Measurements from ENCODE around the gene FAM177B.

FAM177B gene

DNA sequence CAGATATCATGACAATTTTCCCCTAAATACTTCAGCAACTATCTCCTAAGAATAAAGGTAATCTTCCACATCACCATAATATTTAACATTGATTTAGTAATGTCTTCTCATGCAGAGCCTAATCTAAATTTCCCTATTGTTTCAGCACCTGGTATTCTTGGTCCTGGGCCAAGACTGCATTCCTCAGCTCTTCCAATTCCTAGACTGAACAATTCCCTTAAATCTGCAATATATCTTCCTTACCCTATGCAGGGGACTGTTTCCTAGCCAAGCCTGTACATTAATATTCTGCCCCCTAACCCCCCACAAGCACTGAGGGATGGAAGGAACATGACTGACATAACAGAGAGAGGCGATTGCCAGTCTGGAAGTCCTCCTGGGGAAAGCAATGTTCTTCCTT is 49.1 kb downstream of the FAM177B start:
- H3K9ac ChIP-seq (ENCODE audit: low read length) = no peak overlapping the region
- H3K4me1 ChIP-seq (ENCODE audit: control insufficient read depth, insufficient read depth, low read depth, low read length) = peaks cover 3% of the 10 kb centered on the region
- no peaks in the 10 kb centered on the region for H3K36me3 ChIP-seq (ENCODE audit: control insufficient read depth in 1 of 2, insufficient read depth in 2 of 2, low read depth in 1 of 2, low read length in 2 of 2)
- no peak overlapping the region for H2BK120ac ChIP-seq (ENCODE audit: low read depth, low read length)
- H3K4me3 ChIP-seq (ENCODE audit: insufficient read depth in 1 of 2, low read depth in 1 of 2, low read length in 2 of 2) = no peak overlapping the region
- no peak overlapping the region for H3K14ac ChIP-seq (ENCODE audit: low read length in 2 of 2)
- no peak overlapping the region for H2BK5ac ChIP-seq (ENCODE audit: low read depth, low read length, poor library complexity, severe bottlenecking)
- H3K4ac ChIP-seq (ENCODE audit: low read depth in 1 of 2, low read length in 2 of 2) = no peak overlapping the region
- H2AK5ac ChIP-seq (ENCODE audit: low read length, severe bottlenecking) = no peak overlapping the region
- H3K9me3 ChIP-seq (ENCODE audit: control insufficient read depth, low read length) = no peaks in the 10 kb centered on the region
- H3K27me3 ChIP-seq (ENCODE audit: control insufficient read depth in 1 of 2, insufficient read depth in 1 of 2, low read length in 2 of 2) = peaks cover 0 to 18% of the 10 kb centered on the region in 2 experiments
- H4K91ac ChIP-seq (ENCODE audit: low read length) = no peak overlapping the region
- no peak overlapping the region for H2BK15ac ChIP-seq (ENCODE audit: low read depth, poor library complexity, severe bottlenecking)
- DNase-seq = no peak
- H2BK12ac ChIP-seq (ENCODE audit: low read length in 2 of 2) = no peak overlapping the region
- no peak overlapping the region for H2AFZ ChIP-seq (ENCODE audit: low read depth, low read length)
- no peak overlapping the region for H3K27ac ChIP-seq (ENCODE audit: low read length, poor library complexity, severe bottlenecking)
- H3K4me2 ChIP-seq (ENCODE audit: low read length, poor library complexity, severe bottlenecking) = no peak overlapping the region
- no peak overlapping the region for H3K23ac ChIP-seq (ENCODE audit: low read length in 2 of 2)
- no peak overlapping the region for H4K8ac ChIP-seq (ENCODE audit: low read length)
- no peaks in the 10 kb centered on the region for H3K79me1 ChIP-seq (replicated peaks; ENCODE audit: low read length, poor library complexity, severe bottlenecking)
- WGBS = 86% methylated on average over 1 of the region's 1 CpG
- H3K18ac ChIP-seq (ENCODE audit: low read depth in 1 of 2, low read length in 2 of 2) = no peak overlapping the region

DNA sequence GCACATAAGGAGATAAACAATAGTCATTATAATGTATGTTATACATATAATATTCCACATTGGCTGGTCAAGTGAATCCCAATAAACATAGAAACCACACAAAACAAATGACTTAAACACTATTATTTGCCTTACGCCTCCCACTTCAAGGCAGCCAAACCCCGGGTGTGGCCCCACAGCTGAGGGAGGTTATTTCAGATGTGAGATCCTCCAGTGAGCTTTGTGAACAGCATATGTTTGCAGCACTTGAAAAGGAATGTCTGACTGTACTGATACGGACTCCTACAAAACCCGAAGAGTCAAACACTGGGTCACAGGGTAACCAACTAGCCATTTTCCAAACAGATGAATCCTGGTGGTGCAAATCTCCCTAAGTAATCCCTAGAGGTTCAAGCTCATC is 50.7 kb downstream of the FAM177B start:
- no peak overlapping the region for H3K27ac ChIP-seq (ENCODE audit: low read length, poor library complexity, severe bottlenecking)
- no peak overlapping the region for H2BK5ac ChIP-seq (ENCODE audit: low read depth, low read length, poor library complexity, severe bottlenecking)
- H2AK5ac ChIP-seq (ENCODE audit: low read length, severe bottlenecking) = no peak overlapping the region
- no peak overlapping the region for H3K14ac ChIP-seq (ENCODE audit: low read length in 2 of 2)
- no peak overlapping the region for H2BK12ac ChIP-seq (ENCODE audit: low read length in 2 of 2)
- no peak overlapping the region for H3K18ac ChIP-seq (ENCODE audit: low read depth in 1 of 2, low read length in 2 of 2)
- H3K4ac ChIP-seq (ENCODE audit: low read depth in 1 of 2, low read length in 2 of 2) = no peak overlapping the region
- no peak overlapping the region for H3K4me3 ChIP-seq (ENCODE audit: insufficient read depth in 1 of 2, low read depth in 1 of 2, low read length in 2 of 2)
- no peak overlapping the region for H2AFZ ChIP-seq (ENCODE audit: low read depth, low read length)
- no peak overlapping the region for H2BK120ac ChIP-seq (ENCODE audit: low read depth, low read length)
- H3K79me1 ChIP-seq (replicated peaks; ENCODE audit: low read length, poor library complexity, severe bottlenecking) = no peaks in the 10 kb centered on the region
- no peak overlapping the region for H4K8ac ChIP-seq (ENCODE audit: low read length)
- H3K9ac ChIP-seq (ENCODE audit: low read length) = peak overlapping the region; percentile 4
- H2BK15ac ChIP-seq (ENCODE audit: low read depth, poor library complexity, severe bottlenecking) = no peak overlapping the region
- H3K27me3 ChIP-seq (ENCODE audit: control insufficient read depth in 1 of 2, insufficient read depth in 1 of 2, low read length in 2 of 2) = peaks cover 0 to 18% of the 10 kb centered on the region in 2 experiments
- no peak overlapping the region for H4K91ac ChIP-seq (ENCODE audit: low read length)
- H3K9me3 ChIP-seq (ENCODE audit: control insufficient read depth, low read length) = no peaks in the 10 kb centered on the region
- WGBS = 85% methylated on average over 4 of the region's 4 CpGs
- H3K23ac ChIP-seq (ENCODE audit: low read length in 2 of 2) = no peak overlapping the region
- DNase-seq = no peak
- no peak overlapping the region for H3K4me2 ChIP-seq (ENCODE audit: low read length, poor library complexity, severe bottlenecking)
- no peaks in the 10 kb centered on the region for H3K36me3 ChIP-seq (ENCODE audit: control insufficient read depth in 1 of 2, insufficient read depth in 2 of 2, low read depth in 1 of 2, low read length in 2 of 2)
- H3K4me1 ChIP-seq (ENCODE audit: control insufficient read depth, insufficient read depth, low read depth, low read length) = peaks cover 3% of the 10 kb centered on the region

DNA sequence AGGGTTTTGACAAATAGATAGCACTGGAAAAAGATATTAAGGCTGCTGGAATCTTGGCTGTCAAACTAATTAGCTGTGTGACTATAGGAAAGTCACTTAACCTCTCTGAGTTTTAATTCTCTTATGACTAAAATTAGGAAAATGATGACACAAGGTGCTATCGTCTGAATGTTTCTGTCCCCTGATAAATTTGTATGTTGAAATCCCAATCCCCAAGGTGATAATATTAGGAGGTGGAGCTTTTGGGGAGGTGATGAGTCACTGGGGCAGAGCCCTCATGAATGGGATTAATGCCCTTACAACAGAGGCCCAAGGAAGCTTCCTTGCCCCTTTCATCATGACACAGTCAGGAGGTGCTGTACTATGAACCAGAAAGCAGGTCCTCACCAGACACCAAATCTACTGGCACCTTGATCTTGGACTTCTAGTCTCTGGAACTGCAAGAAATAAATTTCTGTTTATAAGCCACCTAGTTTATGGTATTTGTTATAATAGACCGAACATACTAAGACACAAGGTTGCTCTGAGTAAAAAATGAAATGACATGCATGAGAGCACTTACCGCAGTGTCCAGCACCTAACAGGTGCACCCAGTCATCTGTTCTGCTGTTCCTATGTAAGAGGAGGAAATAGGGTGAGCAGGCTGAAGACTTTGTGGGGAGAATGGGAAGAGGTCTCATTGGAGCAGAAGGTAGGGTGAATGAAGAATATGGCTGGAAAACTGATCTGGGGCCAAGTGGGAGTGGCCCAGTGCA is 51.6 kb downstream of the FAM177B start:
- Histone ChIP-seq H2BK12ac (ENCODE audit: low read length in 2 of 2) (no peak overlapping the region), H2BK120ac (ENCODE audit: low read depth, low read length) (no peak overlapping the region), H3K18ac (ENCODE audit: low read depth in 1 of 2, low read length in 2 of 2) (no peak overlapping the region), H3K4me3 (ENCODE audit: insufficient read depth in 1 of 2, low read depth in 1 of 2, low read length in 2 of 2) (no peak overlapping the region), H3K23ac (ENCODE audit: low read length in 2 of 2) (no peak overlapping the region), H3K4ac (ENCODE audit: low read depth in 1 of 2, low read length in 2 of 2) (no peak overlapping the region), H4K91ac (ENCODE audit: low read length) (no peak overlapping the region), H3K27me3 (ENCODE audit: control insufficient read depth in 1 of 2, insufficient read depth in 1 of 2, low read length in 2 of 2) (peaks cover 0 to 17% of the 10 kb centered on the region in 2 experiments), H3K79me1 (replicated peaks; ENCODE audit: low read length, poor library complexity, severe bottlenecking) (no peaks in the 10 kb centered on the region), H2AK5ac (ENCODE audit: low read length, severe bottlenecking) (no peak overlapping the region), H2BK5ac (ENCODE audit: low read depth, low read length, poor library complexity, severe bottlenecking) (no peak overlapping the region), H4K8ac (ENCODE audit: low read length) (no peak overlapping the region), H3K14ac (ENCODE audit: low read length in 2 of 2) (no peak overlapping the region), H3K4me1 (ENCODE audit: control insufficient read depth, insufficient read depth, low read depth, low read length) (peaks cover 3% of the 10 kb centered on the region), H3K4me2 (ENCODE audit: low read length, poor library complexity, severe bottlenecking) (no peak overlapping the region), H3K9ac (ENCODE audit: low read length) (peak overlapping the region; percentile 4), H2BK15ac (ENCODE audit: low read depth, poor library complexity, severe bottlenecking) (no peak overlapping the region), H3K27ac (ENCODE audit: low read length, poor library complexity, severe bottlenecking) (no peak overlapping the region), H2AFZ (ENCODE audit: low read depth, low read length) (no peak overlapping the region), H3K36me3 (ENCODE audit: control insufficient read depth in 1 of 2, insufficient read depth in 2 of 2, low read depth in 1 of 2, low read length in 2 of 2) (no peaks in the 10 kb centered on the region), H3K9me3 (ENCODE audit: control insufficient read depth, low read length) (no peaks in the 10 kb centered on the region)
- DNase-seq = no peak
- WGBS = 91% methylated on average over 3 of the region's 3 CpGs

DNA sequence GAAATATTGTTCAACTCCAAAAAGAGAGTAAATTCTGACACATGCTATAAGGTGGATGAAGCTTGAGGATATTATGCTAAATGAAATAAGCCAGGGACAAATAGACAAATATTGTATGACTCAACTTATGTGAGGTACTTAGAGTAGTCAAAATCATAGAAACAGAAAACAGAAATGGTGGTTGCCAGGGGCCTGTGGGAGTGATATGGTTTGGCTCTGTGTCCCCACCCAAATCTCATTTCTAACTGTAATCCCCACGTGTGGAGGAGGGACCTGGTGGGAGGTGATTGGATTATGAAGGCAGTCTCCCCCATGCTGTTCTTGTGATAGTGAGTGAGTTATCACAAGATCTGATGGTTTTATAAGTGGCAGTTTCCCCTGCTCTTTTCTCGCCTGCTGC is 53.1 kb downstream of the FAM177B start:
- Histone ChIP-seq H4K91ac (ENCODE audit: low read length) (no peak overlapping the region), H3K27me3 (ENCODE audit: control insufficient read depth in 1 of 2, insufficient read depth in 1 of 2, low read length in 2 of 2) (peaks cover 0 to 11% of the 10 kb centered on the region in 2 experiments), H3K9ac (ENCODE audit: low read length) (no peak overlapping the region), H3K9me3 (ENCODE audit: control insufficient read depth, low read length) (no peaks in the 10 kb centered on the region), H3K14ac (ENCODE audit: low read length in 2 of 2) (no peak overlapping the region), H3K23ac (ENCODE audit: low read length in 2 of 2) (no peak overlapping the region), H2BK5ac (ENCODE audit: low read depth, low read length, poor library complexity, severe bottlenecking) (no peak overlapping the region), H3K18ac (ENCODE audit: low read depth in 1 of 2, low read length in 2 of 2) (no peak overlapping the region), H3K27ac (ENCODE audit: low read length, poor library complexity, severe bottlenecking) (no peak overlapping the region), H2BK12ac (ENCODE audit: low read length in 2 of 2) (no peak overlapping the region), H3K79me1 (replicated peaks; ENCODE audit: low read length, poor library complexity, severe bottlenecking) (no peaks in the 10 kb centered on the region), H3K4me2 (ENCODE audit: low read length, poor library complexity, severe bottlenecking) (no peak overlapping the region), H2BK15ac (ENCODE audit: low read depth, poor library complexity, severe bottlenecking) (no peak overlapping the region), H3K4me3 (ENCODE audit: insufficient read depth in 1 of 2, low read depth in 1 of 2, low read length in 2 of 2) (no peak overlapping the region), H3K4ac (ENCODE audit: low read depth in 1 of 2, low read length in 2 of 2) (no peak overlapping the region), H2AK5ac (ENCODE audit: low read length, severe bottlenecking) (no peak overlapping the region), H3K4me1 (ENCODE audit: control insufficient read depth, insufficient read depth, low read depth, low read length) (peaks cover 3% of the 10 kb centered on the region), H2AFZ (ENCODE audit: low read depth, low read length) (no peak overlapping the region), H3K36me3 (ENCODE audit: control insufficient read depth in 1 of 2, insufficient read depth in 2 of 2, low read depth in 1 of 2, low read length in 2 of 2) (no peaks in the 10 kb centered on the region), H4K8ac (ENCODE audit: low read length) (no peak overlapping the region), H2BK120ac (ENCODE audit: low read depth, low read length) (no peak overlapping the region)
- WGBS = 79% methylated on average over 2 of the region's 2 CpGs
- DNase-seq = no peak
